Measurements from ENCODE around the gene CTSD. TPM values are rescaled to one million over a fixed set of nuclear protein-coding genes. Genes with fewer than 3 reads are reported as not detected.
A peak's percentile ranks its signal among the peaks of the same experiment; 100 is the strongest.

Gene CTSD
- total and polyA plus RNA-seq, 2 of the 8 experiments (the other 6 are each of a cell fraction or from before 2014, with no cell fraction given): 169 to 173 TPM

- Histone ChIP-seq H3K9me3 (ENCODE audit: insufficient read depth in 2 of 2, low read depth in 1 of 2, low read length in 1 of 2) (no peaks in the 10 kb centered on the region), H2BK12ac (ENCODE audit: low read depth, low read length) (no peak overlapping the region), H2BK15ac (ENCODE audit: low read length) (no peak overlapping the region), H3K4me2 (ENCODE audit: insufficient read depth in 1 of 2, low read depth in 2 of 2, low read length in 2 of 2) (no peak overlapping the region), H3K79me2 (ENCODE audit: control insufficient read depth in 1 of 2, insufficient read depth in 2 of 2, low read length in 2 of 2) (no peaks in the 10 kb centered on the region), H3K4me1 (replicated peaks in 1 of 4; ENCODE audit: control insufficient read depth in 3 of 4, insufficient read depth in 4 of 4, low read length in 3 of 4) (peaks cover 0 to 5% (median 0%) of the 10 kb centered on the region in 4 experiments; a peak in 1 of 7 replicates), H3K4ac (replicated peaks; ENCODE audit: insufficient read length, low read depth, low read length) (no peak overlapping the region), H4K20me1 (replicated peaks in 1 of 2; ENCODE audit: control insufficient read depth in 1 of 2, insufficient read depth in 2 of 2, low read length in 2 of 2) (peaks cover 6 to 12% of the 10 kb centered on the region in 2 experiments), H2BK120ac (replicated peaks; ENCODE audit: low read depth, low read length) (no peak overlapping the region), H3K27ac (ENCODE audit: low read depth, low read length) (no peak overlapping the region), H3K36me3 (ENCODE audit: control insufficient read depth in 2 of 4, insufficient read depth in 4 of 4, low read length in 3 of 4) (peaks cover 0 to 33% (median 6%) of the 10 kb centered on the region in 4 experiments; a peak in 4 of 8 replicates), H4K8ac (ENCODE audit: extremely low read depth, insufficient read depth, low read length) (no peak overlapping the region), H3K4me3 (ENCODE audit: extremely low read depth in 1 of 4, insufficient read depth in 2 of 4, low read depth in 3 of 4, low read length in 4 of 4) (no peak overlapping the region), H3K23ac (ENCODE audit: insufficient read length) (no peak overlapping the region), H3K23me2 (ENCODE audit: low read depth, low read length) (no peaks in the 10 kb centered on the region), H3K27me3 (replicated peaks in 1 of 4; ENCODE audit: control insufficient read depth in 3 of 4, extremely low read depth in 1 of 4, insufficient read depth in 3 of 4, low read length in 3 of 4) (no peaks in the 10 kb centered on the region), H2BK20ac (ENCODE audit: low read length) (no peak overlapping the region), H4K5ac (ENCODE audit: insufficient read length, low read depth, low read length) (no peak overlapping the region), H2AK5ac (ENCODE audit: low read depth, low read length) (no peak overlapping the region), H3K9ac (replicated peaks in 1 of 4; ENCODE audit: extremely low read depth in 1 of 4, low read depth in 3 of 4, low read length in 3 of 4) (no peak overlapping the region), H4K91ac (replicated peaks; ENCODE audit: insufficient read length, low read length) (no peak overlapping the region), H3K18ac (ENCODE audit: extremely low read depth, low read length) (no peak overlapping the region; the same call in 1 of the 2 replicates), H2AFZ (ENCODE audit: low read length) (no peak overlapping the region), H3K14ac (ENCODE audit: insufficient read length) (no peak overlapping the region), H3K56ac (replicated peaks; ENCODE audit: insufficient read length, low read depth, low read length) (no peak overlapping the region), H3K79me1 (ENCODE audit: low read depth, low read length) (no peaks in the 10 kb centered on the region), H2BK5ac (ENCODE audit: low read depth, low read length) (peak overlapping the region; percentile 60; the same call in 1 of the 2 replicates)
- FAIRE-seq: no peak
- no peak for TF ChIP-seq POLR2A (IDR thresholded peaks at IDR 0.05; ENCODE audit: control extremely low read depth in 1 of 2, low read depth in 2 of 2, low read length in 2 of 2)
- no peak for TF ChIP-seq POU5F1 (IDR thresholded peaks at IDR 0.05; ENCODE audit: low read depth, low read length)
- 87% methylated on average over 13 of the region's 16 CpGs; no CpG with 5 or more reads in 1 of the 2 experiments for WGBS, 2 experiments (ENCODE audit: extremely low coverage in 1 of 2, insufficient coverage in 1 of 2, insufficient read length in 1 of 2, insufficient replicate concordance in 2 of 2, low coverage in 1 of 2, low lambda C conversion rate in 2 of 2, missing lambda C conversion rate in 1 of 2)
- POLR2A ChIA-PET (ENCODE audit: partially characterized antibody): interaction anchor here (0.6 to 2.5 kb wide), 4 partner anchors 8 to 979 kb away, joined by 3 to 8 read pairs (median 3); partner anchors contain the start of gene GATD1
- CTCF ChIA-PET (ENCODE audit: partially characterized antibody): interaction anchor here (0.7 to 1.5 kb wide), 6 partner anchors 10 to 410 kb away, joined by 3 to 6 read pairs (median 3); no protein-coding TSS in a partner anchor
- DNase-seq (ENCODE audit: low read depth in 1 of 2, low spot score in 2 of 2): no peak
Observed at GRCh38 chr11:1755692-1756561, 7.8 kb downstream of the CTSD start.
